B cell (primary cell): ENCODE measurements around the gene DGKB. TPM values are rescaled to one million over a fixed set of nuclear protein-coding genes. Genes with fewer than 3 reads are reported as not detected.

ENCODE experiments used
- ATAC-seq: fragments of 200-7000 bp; cut with Tn5 transposase; one replicate; pipeline ENCODE4 v1.10.0; 2021; ENCODE audit warnings: low read depth, mild to moderate bottlenecking, moderate number of reproducible peaks, moderate library complexity
- CTCF ChIA-PET: fragments of 350-600 bp; sonication (Branson Sonifier 250); formaldehyde crosslinking; loops from one replicate; lab custom pipeline; 2021; ENCODE audit warnings: antibody characterized with exemption, inconsistent platforms; lab: Charles Lee
- POLR2A ChIA-PET: fragments of 350-600 bp; sonication (Branson Sonifier 250); formaldehyde crosslinking; loops from one replicate; lab custom pipeline; 2021; ENCODE audit warnings: antibody characterized with exemption; lab: Charles Lee
- DNase-seq: peaks from one replicate; pipeline ENCODE4 v3.0.0; 2013
- H2AFZ ChIP-seq: 2 replicates; pipeline ENCODE4 v1.6.1; 2012; ENCODE audit warnings: mild to moderate bottlenecking, low read depth, low read length; ENCODE audit not compliant: insufficient read depth, poor library complexity, severe bottlenecking
- H3K27ac ChIP-seq, 2 donors: 1 replicate in 1 of 2; 2 replicates in 1 of 2; pipeline ENCODE4 v1.5.1; 2012 to 2013; ENCODE audit warnings: low read length in 2 of 2, mild to moderate bottlenecking in 2 of 2, moderate library complexity in 1 of 2
- H3K27me3 ChIP-seq, 4 experiments: fragments of 200-600 bp in 1 of 4; sonication (generic) in 1 of 4; replicated peaks in 1 of 4; 1 replicate in 2 of 4; 2 replicates in 2 of 4; pipeline versions ENCODE4 v1.6.1 to v1.7.0; 2013 to 2016; ENCODE audit warnings: low read length in 3 of 4, mild to moderate bottlenecking in 2 of 4, mixed read lengths in 1 of 4, moderate library complexity in 1 of 4; ENCODE audit not compliant: insufficient read depth in 4 of 4, control insufficient read depth in 3 of 4; ENCODE audit errors: control extremely low read depth in 1 of 4
- H3K36me3 ChIP-seq, 2 experiments: replicated peaks in 1 of 2; 1 replicate in 1 of 2; 2 replicates in 1 of 2; pipeline versions ENCODE4 v1.6.1 to v1.7.1; 2013; ENCODE audit warnings: low read length in 1 of 2; ENCODE audit not compliant: insufficient read depth in 2 of 2, control insufficient read depth in 1 of 2; ENCODE audit errors: control extremely low read depth in 1 of 2, extremely low read depth in 1 of 2
- H3K4me1 ChIP-seq, 2 donors: fragments of 200-600 bp in 1 of 2; sonication (generic) in 1 of 2; 1 replicate in 1 of 2; 2 replicates in 1 of 2; pipeline versions ENCODE4 v1.5.1 to v1.6.1; 2013 to 2017; ENCODE audit warnings: low read length in 2 of 2; ENCODE audit not compliant: control insufficient read depth in 2 of 2, insufficient read depth in 2 of 2
- H3K4me2 ChIP-seq: replicated peaks from 2 replicates; pipeline ENCODE3; 2012; ENCODE audit warnings: mild to moderate bottlenecking, low read depth, low read length; ENCODE audit not compliant: poor library complexity, severe bottlenecking
- H3K4me3 ChIP-seq, 5 experiments: fragments of 200-600 bp in 1 of 5; sonication (generic) in 1 of 5; 1 replicate in 3 of 5; 2 replicates in 2 of 5; pipeline versions ENCODE4 v1.5.1 to v1.7.0; 2011 to 2016; ENCODE audit warnings: low read length in 4 of 5, mild to moderate bottlenecking in 4 of 5, low read depth in 2 of 5, control low read depth in 1 of 5, moderate library complexity in 1 of 5; ENCODE audit not compliant: insufficient read depth in 1 of 5; ENCODE audit errors: control extremely low read depth in 1 of 5, extremely low read depth in 1 of 5
- H3K79me2 ChIP-seq: fragments of 200-600 bp; sonication (generic); one replicate; pipeline ENCODE4 v1.6.0; 2016; ENCODE audit warnings: low read length; ENCODE audit not compliant: control insufficient read depth, insufficient read depth
- H3K9ac ChIP-seq: fragments of 200-600 bp; sonication (generic); 2 replicates; pipeline ENCODE4 v1.6.1; 2017; ENCODE audit warnings: mild to moderate bottlenecking, low read length, moderate library complexity
- H3K9me3 ChIP-seq, 3 donors: one replicate each; pipeline versions ENCODE4 v1.6.1 to v1.7.1; 2013; ENCODE audit warnings: low read length in 2 of 3; ENCODE audit not compliant: control insufficient read depth in 2 of 3, insufficient read depth in 1 of 3; ENCODE audit errors: control extremely low read depth in 1 of 3
- H4K20me1 ChIP-seq: 2 replicates; pipeline ENCODE4 v1.6.0; 2012; ENCODE audit warnings: mild to moderate bottlenecking, low read length; ENCODE audit not compliant: insufficient read depth, control insufficient read depth, poor library complexity, severe bottlenecking
- H3K27ac Mint-ChIP-seq: one replicate; pipeline ENCODE4 v1.8.0; 2021; ENCODE audit warnings: mixed read lengths
- H3K27me3 Mint-ChIP-seq: one replicate; pipeline ENCODE4 v1.8.0; 2021; ENCODE audit warnings: mixed read lengths
- H3K4me1 Mint-ChIP-seq: one replicate; pipeline ENCODE4 v1.8.0; 2021; ENCODE audit warnings: mixed read lengths
- H3K4me3 Mint-ChIP-seq: one replicate; pipeline ENCODE4 v1.8.0; 2021; ENCODE audit warnings: mixed read lengths
- H3K9me3 Mint-ChIP-seq: one replicate; pipeline ENCODE4 v1.8.0; 2022; ENCODE audit warnings: mixed read lengths; ENCODE audit not compliant: insufficient read depth
- CTCF ChIP-seq: fragments of 200-600 bp; IDR thresholded peaks from one replicate; pipeline ENCODE4 v1.8.0; 2022; ENCODE audit warnings: antibody characterized with exemption, mild to moderate bottlenecking
- EZH2 ChIP-seq: IDR thresholded peaks from 2 replicates; pipeline ENCODE4 v1.6.1; 2012; ENCODE audit warnings: borderline replicate concordance, low read depth, mild to moderate bottlenecking, moderate library complexity, low read length; ENCODE audit not compliant: insufficient read depth, poor library complexity, severe bottlenecking
- WGBS: methylation state at CpG from one replicate; pipeline ENCODE4 v1.1.5; 2013; ENCODE audit warnings: missing lambda C conversion rate; ENCODE audit not compliant: insufficient coverage; 5-methylcytosine and 5-hydroxymethylcytosine counted together
- intact Hi-C: fragments of 100-400 bp; cut with micrococcal nuclease; formaldehyde crosslinking; loops from one replicate; pipeline ENCODE4 v1.10.0; 2022
- polyA plus RNA-seq: library from polyadenylated mRNA; depleted of rRNA; stranded (reverse); fragments of >200 nt; gene quantifications from 2 replicates; pipeline ENCODE4 v1.2.3, GENCODE V29; 2012
- total RNA-seq, 2 donors: library from RNA; stranded (reverse); fragments of 120-200 nt in 1 of 2; gene quantifications; 1 replicate in 1 of 2; 2 replicates in 1 of 2; pipeline versions ENCODE4 v1.2.3 to v1.2.4, GENCODE V29; 2013 to 2022

DGKB gene
- total and polyA plus RNA-seq, 2 donors (not counting 1 experiment from before 2014, with no cell fraction given) = not detected

- Histone ChIP-seq H3K4me3 (no peak overlapping the region), H3K4me1 (no peaks in the 10 kb centered on the region), H3K9ac (no peak overlapping the region), H4K20me1 (no peaks in the 10 kb centered on the region), H3K36me3 (no peaks in the 10 kb centered on the region), H3K27ac (no peak overlapping the region), H3K4me2 (no peak overlapping the region), H2AFZ (no peak overlapping the region), H3K9me3 (no peaks in the 10 kb centered on the region), H3K79me2 (no peaks in the 10 kb centered on the region), H3K27me3 (no peaks in the 10 kb centered on the region)
- TF ChIP-seq CTCF = no peak
- no peak for TF ChIP-seq EZH2
- DNase-seq (no peak), ATAC-seq (no peak)
- CTCF ChIA-PET = no interaction called here
- Mint-ChIP-seq H3K9me3 (no peaks in the 10 kb centered on the region), H3K4me3 (no peak overlapping the region), H3K27ac (no peak overlapping the region), H3K27me3 (no peaks in the 10 kb centered on the region), H3K4me1 (no peaks in the 10 kb centered on the region)
- intact Hi-C loops = no loop called here
- WGBS = no CpG with 5 or more reads among the region's 2 CpGs
- POLR2A ChIA-PET = no interaction called here
These were observed 758.0 kb downstream of the DGKB start for GRCh38 chr7:14144538-14144937.

GRCh38 chr7:14144109-14144508 is 758.4 kb downstream of the DGKB start:
- Histone ChIP-seq H4K20me1 (no peaks in the 10 kb centered on the region), H3K9me3 (peaks cover 0 to under 1% (median 0%) of the 10 kb centered on the region in 3 donors), H3K9ac (no peak overlapping the region), H3K27ac (no peak overlapping the region), H3K79me2 (no peaks in the 10 kb centered on the region), H3K4me2 (no peak overlapping the region), H3K27me3 (no peaks in the 10 kb centered on the region), H3K4me1 (no peaks in the 10 kb centered on the region), H3K36me3 (no peaks in the 10 kb centered on the region), H3K4me3 (no peak overlapping the region), H2AFZ (no peak overlapping the region)
- TF ChIP-seq CTCF = no peak
- TF ChIP-seq EZH2 = no peak
- DNase-seq = no peak
- ATAC-seq = no peak
- ChIA-PET POLR2A (no interaction called here), CTCF (no interaction called here)
- no CpG with 5 or more reads among the region's 1 CpG for WGBS
- no peaks in the 10 kb centered on the region for H3K9me3 Mint-ChIP-seq
- H3K27me3 Mint-ChIP-seq = no peaks in the 10 kb centered on the region
- no peak overlapping the region for H3K4me3 Mint-ChIP-seq
- no peaks in the 10 kb centered on the region for H3K4me1 Mint-ChIP-seq
- intact Hi-C loops = no loop called here
- no peak overlapping the region for H3K27ac Mint-ChIP-seq
